Measurements from ENCODE around the gene EVC2. TPM values are rescaled to one million over a fixed set of nuclear protein-coding genes. Genes with fewer than 3 reads are reported as not detected.

Gene EVC2
- total and polyA plus RNA-seq, 10 of the 15 experiments (the other 5 are each of a cell fraction or from before 2014, with no cell fraction given): 0.34 to 10.4 (median 5.6) TPM

GRCh38 chr4:5712931-5713330 is 4.6 kb upstream of the EVC2 start (continued):
- TF ChIP-seq ZBTB11 (CRISPR knock-in tag; IDR thresholded peaks at IDR 0.05): no peak
- no peak for TF ChIP-seq SKIL (IDR thresholded peaks at IDR 0.05; ENCODE audit: low read depth, poor library complexity, severe bottlenecking)

GRCh38 chr4:5712517-5712916 is 4.2 kb upstream of the EVC2 start:
- Histone ChIP-seq H3K27ac (ENCODE audit: control insufficient read depth, insufficient read depth) (peak overlapping the region; percentile 78), H3K9me3 (replicated peaks; ENCODE audit: control insufficient read depth, insufficient read depth, low read length) (peaks cover 4% of the 10 kb centered on the region; the same call in 2 of the 3 replicates), H3K27me3 (replicated peaks in 1 of 2; ENCODE audit: control insufficient read depth in 2 of 2, insufficient read depth in 2 of 2, low read length in 1 of 2) (no peaks in the 10 kb centered on the region), H3K79me2 (ENCODE audit: control insufficient read depth, insufficient read depth, low read length) (peaks cover 26% of the 10 kb centered on the region), H3K4me2 (ENCODE audit: control insufficient read depth, insufficient read depth) (peak overlapping the region; percentile 73), H3K4me1 (ENCODE audit: control insufficient read depth, insufficient read depth, low read length) (peaks cover 3% of the 10 kb centered on the region; the same call in 1 of the 2 replicates), H4K20me1 (ENCODE audit: control insufficient read depth, insufficient read depth) (no peaks in the 10 kb centered on the region), H3K9ac (ENCODE audit: control insufficient read depth, insufficient read depth, low read length) (peak overlapping the region; percentile 56; the same call in 1 of the 2 replicates), H3K4me3 (peak overlapping the region; percentile 72), H2AFZ (ENCODE audit: control insufficient read depth, low read depth, low read length) (no peak overlapping the region; the same call in 1 of the 2 replicates), H3K36me3 (ENCODE audit: control insufficient read depth in 2 of 2, insufficient read depth in 2 of 2, low read length in 1 of 2) (no peaks in the 10 kb centered on the region)
- WGBS (ENCODE audit: insufficient coverage, insufficient replicate concordance, low lambda C conversion rate, missing lambda C conversion rate): 44% methylated on average over 7 of the region's 7 CpGs
- ChIA-PET CTCF (interaction anchor here (0.5 kb wide), 1 partner anchor 920 kb away, joined by 4 read pairs; no protein-coding TSS in a partner anchor), RAD21 (ENCODE audit: unreplicated experiment) (interaction anchor here (0.6 to 1.3 kb wide), 2 partner anchors 8 to 312 kb away, joined by 3 to 6 read pairs; no protein-coding TSS in a partner anchor), POLR2A (no interaction called here), SMC1A (ENCODE audit: uncharacterized antibody, unreplicated experiment) (interaction anchor here (1.0 kb wide), 1 partner anchor 38 kb away, joined by 3 read pairs; no protein-coding TSS in a partner anchor)
- DNase-seq (ENCODE audit: low read depth, low spot score) (peak; percentile 74), ATAC-seq (peak; percentile 55), FAIRE-seq (peak; percentile 76)
- intact Hi-C loops (cut with micrococcal nuclease; ENCODE audit: unreplicated experiment) (loop anchor here (10.0 kb wide), 2 partner anchors 318 to 472 kb away; no protein-coding TSS in a partner anchor), in situ Hi-C loops (cut with MboI) (no loop called here)
- no TSS peak for BruUV-seq (replicated peaks)
- TF ChIP-seq SPI1 (IDR thresholded peaks at IDR 0.05; ENCODE audit: borderline replicate concordance, insufficient read depth, low read depth, low read length) (no peak), CHD4 (IDR thresholded peaks at IDR 0.05) (no peak), NFIC (IDR thresholded peaks at IDR 0.05; ENCODE audit: low read depth, low read length) (peak; percentile 88; the same call in 1 of the 2 replicates), CHD2 (IDR thresholded peaks at IDR 0.05; ENCODE audit: borderline replicate concordance, low read depth, low read length) (peak; percentile 51; the same call in 1 of the 2 replicates), SREBF2 (IDR thresholded peaks at IDR 0.05; ENCODE audit: low read length) (no peak), TBL1XR1 (IDR thresholded peaks at IDR 0.05; ENCODE audit: low read depth, low read length) (no peak), CBFB (IDR thresholded peaks at IDR 0.05; ENCODE audit: low read depth) (peak; percentile 93), CREB1 (IDR thresholded peaks at IDR 0.05; ENCODE audit: low read depth) (peak; percentile 54; the same call in 1 of the 2 replicates), NR2F1 (conservative IDR thresholded peaks at IDR 0.05) (0 out of 2 replicates have a peak, but pooled peaks have one; percentile 36), DPF2 (IDR thresholded peaks at IDR 0.05) (peak; percentile 63; the same call in 1 of the 2 replicates), RAD21 (IDR thresholded peaks at IDR 0.05; ENCODE audit: insufficient read depth, low read depth, low read length) (peak; percentile 14; the same call in 1 of the 2 replicates), JUNB (IDR thresholded peaks at IDR 0.05) (peak; percentile 86), ETV6 (conservative IDR thresholded peaks at IDR 0.05 in 1 of 2, IDR thresholded peaks at IDR 0.05 in 1 of 2; ENCODE audit: borderline replicate concordance in 1 of 2, low read depth in 1 of 2) (peak in 1 of 2 experiments; percentile 61; a peak in 1 of 4 replicates), CEBPB (IDR thresholded peaks at IDR 0.05; ENCODE audit: borderline replicate concordance in 1 of 2, low read depth in 2 of 2, low read length in 2 of 2) (no peak), STAT3 (IDR thresholded peaks at IDR 0.05; ENCODE audit: low read depth, low read length) (no peak), EGR1 (IDR thresholded peaks at IDR 0.05; ENCODE audit: borderline replicate concordance in 1 of 2, low read depth in 2 of 2, low read length in 2 of 2) (peak in 1 of 2 experiments; percentile 16; a peak in 1 of 3 replicates)

All from GM12878 (cell line).